GM19438 (cell line): Measurements from ENCODE around the gene LSM4.
"Not testable (repeated sequence)": the region's sequence is repeated elsewhere in the genome, so short reads cannot be mapped to it uniquely, and the experiment has no call there.

Experiments used
- ATAC-seq: cut with Tn5 transposase; IDR thresholded peaks from one replicate; pipeline ENCODE4 v1.9.1; 2021; ENCODE audit warnings: low read depth; ENCODE audit not compliant: unreplicated experiment

The LSM4 gene

GRCh38 chr19:18322759-18323460, at the start of gene LSM4:
Gene LSM4 (minus strand): TSS chr19:18323076. CDS start chr19:18323020, 56 bp downstream.
- ATAC-seq: peak; percentile 91

GRCh38 chr19:18368504-18369222, 45.8 kb upstream of the LSM4 start:
- ATAC-seq: no peak

DNA sequence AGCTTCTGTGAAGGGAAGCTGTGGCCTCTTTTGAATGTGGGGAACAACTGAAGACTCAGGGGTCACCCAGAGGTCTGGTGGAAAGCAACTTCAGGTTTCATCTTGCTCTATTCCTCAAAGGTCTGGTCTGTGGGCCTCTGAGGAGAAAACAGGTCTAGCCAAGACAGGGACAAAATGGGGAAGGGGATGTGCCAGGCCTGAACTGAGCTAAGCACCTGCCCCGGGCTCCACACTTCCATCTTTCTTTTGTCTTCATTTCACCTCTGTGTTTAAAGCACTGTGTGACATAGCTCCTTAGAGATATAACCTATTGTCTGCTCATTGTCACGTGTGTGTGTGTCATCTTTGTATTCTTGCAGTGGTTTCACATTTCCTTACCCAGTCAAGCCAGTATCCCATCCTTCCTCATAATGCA, 43.2 kb upstream of the LSM4 start:
- no peak for ATAC-seq

- no peak for ATAC-seq
Observed at GRCh38 chr19:18364826-18365528, 42.1 kb upstream of the LSM4 start.

GRCh38 chr19:18364277-18364825, 41.5 kb upstream of the LSM4 start:
- not testable (repeated sequence) for ATAC-seq

- ATAC-seq: no peak
Observed at GRCh38 chr19:18363787-18364186, 40.9 kb upstream of the LSM4 start.

DNA sequence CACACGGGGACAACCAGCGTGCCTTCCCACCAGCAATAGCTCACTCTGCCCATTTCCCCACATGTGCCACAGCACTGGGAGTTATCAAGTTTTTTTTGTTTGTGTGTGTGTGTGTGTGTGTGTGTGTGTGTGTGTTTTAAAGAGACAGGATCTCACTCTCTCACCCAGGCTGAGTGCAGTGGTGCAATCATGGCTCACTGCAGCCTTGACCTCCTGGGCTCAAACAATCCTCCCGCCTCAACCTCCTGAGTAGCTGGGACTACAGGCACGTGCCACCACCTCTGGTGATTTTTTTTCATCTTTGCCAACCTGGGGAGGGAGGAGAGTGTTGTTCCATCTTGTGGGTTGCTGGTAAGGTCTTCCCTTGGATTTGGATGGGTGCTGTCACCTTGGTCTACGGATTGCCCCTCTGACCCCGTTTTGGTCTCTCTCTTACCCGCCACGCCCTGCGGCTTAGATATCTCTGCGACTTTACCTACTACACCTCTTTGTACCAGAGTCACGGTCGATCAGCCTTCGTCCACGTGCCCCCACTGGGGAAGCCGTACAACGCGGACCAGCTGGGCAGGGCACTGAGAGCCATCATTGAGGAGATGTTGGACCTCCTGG, 40.2 kb upstream of the LSM4 start:
- no peak for ATAC-seq

- ATAC-seq: no peak
Observed at GRCh38 chr19:18361646-18362045, 38.8 kb upstream of the LSM4 start.

DNA sequence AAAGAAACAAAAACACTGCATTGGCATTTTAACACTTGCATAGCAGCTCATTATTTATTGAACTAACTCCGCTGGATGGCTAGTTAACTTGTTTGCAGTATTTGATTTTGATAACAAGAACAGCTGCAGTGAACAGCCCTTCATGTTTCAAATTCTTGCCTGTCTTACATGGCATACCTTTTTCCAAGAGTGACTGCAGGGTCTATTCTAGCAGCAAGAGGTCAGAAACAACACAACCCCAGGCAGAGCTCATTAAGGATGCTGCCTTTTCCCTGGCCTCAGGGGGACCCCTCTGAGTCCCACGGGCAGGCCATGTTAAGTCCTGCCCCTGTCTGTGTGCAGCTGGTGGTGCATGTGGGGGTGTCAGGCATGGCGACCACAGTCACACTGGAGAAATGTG, 34.2 kb upstream of the LSM4 start:
- no peak for ATAC-seq

GRCh38 chr19:18354743-18355142, 31.9 kb upstream of the LSM4 start:
- not testable (repeated sequence) for ATAC-seq

- ATAC-seq: no peak
Observed at GRCh38 chr19:18353378-18354005, 30.6 kb upstream of the LSM4 start.

DNA sequence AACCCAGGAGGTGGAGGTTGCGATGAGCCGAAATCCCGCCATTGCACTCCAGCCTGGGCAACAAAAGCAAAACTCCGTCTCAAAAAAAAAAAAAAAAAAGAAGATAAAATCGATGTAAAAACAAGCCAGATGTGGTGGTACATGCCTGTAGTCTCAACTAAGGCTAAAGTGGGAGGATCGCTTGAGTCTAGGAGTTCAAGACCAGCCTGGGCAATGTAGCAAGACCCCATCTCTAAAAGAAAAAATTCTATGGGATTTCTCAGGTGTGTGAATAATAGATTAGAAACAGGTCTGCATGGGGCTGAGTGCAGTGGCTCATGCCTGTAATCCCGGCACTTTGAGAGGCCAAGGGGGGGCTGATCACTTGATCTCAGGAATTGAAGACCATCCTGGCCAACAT, 28.7 kb upstream of the LSM4 start:
- no peak for ATAC-seq

- ATAC-seq: no peak
Observed at GRCh38 chr19:18350490-18350889, 27.6 kb upstream of the LSM4 start.

DNA sequence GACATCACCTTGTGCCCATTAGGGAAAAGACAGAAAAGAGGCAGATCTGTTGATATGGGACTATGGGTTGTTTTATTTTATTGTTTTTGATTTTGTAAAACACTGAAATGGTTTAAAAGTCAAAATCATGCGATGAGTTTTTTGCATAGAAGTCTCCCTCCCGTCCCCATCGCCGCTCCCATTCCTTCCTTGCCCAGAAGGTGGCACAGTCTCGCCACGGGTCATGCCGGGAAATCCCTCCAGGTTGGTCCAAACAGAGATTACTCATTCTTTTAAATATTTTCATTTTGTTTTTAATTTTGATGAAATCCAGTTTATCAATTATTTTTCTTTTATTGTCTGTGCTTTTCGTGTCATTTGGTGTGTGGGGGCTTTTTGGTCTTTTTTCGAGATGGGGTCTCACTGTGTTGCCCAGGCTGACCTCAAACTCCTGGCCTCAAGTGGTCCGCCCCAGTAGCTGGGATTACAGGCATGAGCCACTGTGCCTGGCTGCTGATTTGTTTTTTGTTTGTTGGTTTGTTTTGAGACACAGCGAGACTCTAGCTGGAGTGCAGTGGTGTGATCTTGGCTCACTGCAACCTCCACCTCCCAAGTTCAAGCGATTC, 26.8 kb upstream of the LSM4 start:
- no peak for ATAC-seq

GRCh38 chr19:18348818-18349339, 26.0 kb upstream of the LSM4 start:
- not testable (repeated sequence) for ATAC-seq

DNA sequence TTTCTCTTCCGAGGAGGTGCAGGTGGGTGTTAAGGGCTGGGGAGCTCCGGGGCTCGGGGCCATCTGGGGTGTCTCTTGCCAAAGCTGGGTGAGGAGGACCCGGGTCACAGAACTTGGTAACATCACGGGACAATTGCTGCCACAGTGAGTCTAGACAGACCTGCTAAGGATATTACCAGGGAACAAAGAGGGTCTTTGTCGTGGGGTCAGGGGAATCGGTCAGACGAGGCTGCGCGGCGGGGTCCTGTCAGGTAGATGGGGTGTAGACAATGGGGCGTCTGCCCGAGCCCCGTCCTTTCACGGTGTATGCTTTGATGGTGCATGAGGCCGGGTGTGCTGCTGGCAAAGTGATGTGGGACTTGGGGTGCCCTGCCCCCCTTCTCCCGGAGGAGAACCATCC, 25.3 kb upstream of the LSM4 start:
- no peak for ATAC-seq

DNA sequence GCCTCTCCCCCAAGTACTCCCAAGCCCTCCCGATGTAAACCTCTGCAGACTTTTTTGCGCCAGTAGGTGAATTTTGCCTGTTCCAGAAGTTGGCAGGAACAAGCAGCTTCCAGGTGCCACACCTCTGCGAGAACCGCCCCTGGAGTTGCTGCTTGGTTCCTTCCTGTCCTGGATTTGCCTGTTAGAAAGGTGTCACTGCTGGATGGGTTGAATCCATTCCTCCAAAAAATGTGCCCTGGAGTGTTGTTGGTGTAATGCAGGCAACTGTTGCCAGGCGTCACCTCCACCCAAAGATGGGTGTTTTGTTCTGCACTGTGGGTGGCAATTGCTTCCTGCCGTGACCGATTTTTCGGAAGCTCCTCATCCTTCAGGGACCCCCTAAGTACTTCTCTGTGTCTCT, 23.2 kb upstream of the LSM4 start:
- no peak for ATAC-seq

- ATAC-seq: no peak
Observed at GRCh38 chr19:18345296-18345695, 22.4 kb upstream of the LSM4 start.

- ATAC-seq: no peak
Observed at GRCh38 chr19:18344582-18344950, 21.7 kb upstream of the LSM4 start.
